Cardiac muscle cell (in vitro differentiated cells and primary cell): Measurements from ENCODE around the gene AP4E1. TPM values are rescaled to one million over a fixed set of nuclear protein-coding genes. Genes with fewer than 3 reads are reported as not detected.
"Not testable (repeated sequence)": the region's sequence is repeated elsewhere in the genome, so short reads cannot be mapped to it uniquely, and the experiment has no call there.

Experiments used
- DNase-seq, 2 donors: peaks; one replicate each; pipeline versions ENCODE4 v3.0.0 to v3.0.0-alpha.2; 2010 to 2017; ENCODE audit warnings: low read depth in 1 of 2, low spot score in 1 of 2
- H3K27ac ChIP-seq: fragments of 200-600 bp; sonication (generic); 2 replicates; pipeline ENCODE4 v1.5.1; 2016
- H3K27me3 ChIP-seq: fragments of 200-600 bp; sonication (generic); 2 replicates; pipeline ENCODE4 v1.6.0; 2016; ENCODE audit warnings: control low read depth
- H3K36me3 ChIP-seq: fragments of 200-600 bp; sonication (generic); 2 replicates; pipeline ENCODE4 v1.5.1; 2016; ENCODE audit warnings: control low read depth
- H3K4me1 ChIP-seq: fragments of 200-600 bp; sonication (generic); 2 replicates; pipeline ENCODE4 v1.8.1; 2017; ENCODE audit warnings: low read depth, mild to moderate bottlenecking, mixed run types
- H3K4me3 ChIP-seq: fragments of 200-600 bp; sonication (generic); 2 replicates; pipeline ENCODE4 v1.5.1; 2016; ENCODE audit warnings: mild to moderate bottlenecking
- H3K9me3 ChIP-seq: fragments of 200-600 bp; sonication (generic); 2 replicates; pipeline ENCODE4 v1.5.1; 2017; ENCODE audit warnings: low read depth, mild to moderate bottlenecking, control low read depth
- CTCF ChIP-seq: IDR thresholded peaks from 2 replicates; pipeline ENCODE4 v1.5.1; 2012; ENCODE audit warnings: low read depth, mild to moderate bottlenecking, low read length
- polyA plus RNA-seq: library from polyadenylated mRNA; unstranded; fragments of >200 nt; fragmentation: Nextera tagmentation; extraction: Ambion mirVana; gene quantifications from 2 replicates; pipeline ENCODE4 v1.2.1, GENCODE V29; 2016
- total RNA-seq: library from RNA; depleted of rRNA; stranded (reverse); fragments of >200 nt; gene quantifications from 2 replicates; pipeline ENCODE4 v1.2.3, GENCODE V29; 2016

AP4E1 gene
- total and polyA plus RNA-seq, 2 experiments from 2014 or later = 6.1 to 7.3 TPM

- Histone ChIP-seq H3K4me3 (no peak overlapping the region), H3K4me1 (no peaks in the 10 kb centered on the region), H3K27me3 (no peaks in the 10 kb centered on the region), H3K36me3 (peaks cover 64% of the 10 kb centered on the region), H3K9me3 (no peaks in the 10 kb centered on the region), H3K27ac (no peak overlapping the region)
- DNase-seq = no peak
- TF ChIP-seq CTCF = no peak
These were observed 7.9 kb downstream of the AP4E1 start for GRCh38 chr15:50916400-50916799.

GRCh38 chr15:50919359-50919758 is 10.9 kb downstream of the AP4E1 start:
- H3K4me1 ChIP-seq, H3K9me3 ChIP-seq, H3K4me3 ChIP-seq, H3K27me3 ChIP-seq, H3K27ac ChIP-seq, DNase-seq: not testable (repeated sequence)
- H3K36me3 ChIP-seq = peaks cover 52% of the 10 kb centered on the region

- TF ChIP-seq CTCF = no peak
- H3K4me3 ChIP-seq = no peak overlapping the region
- DNase-seq = no peak
- H3K27ac ChIP-seq = no peak overlapping the region
- no peaks in the 10 kb centered on the region for H3K27me3 ChIP-seq
- no peaks in the 10 kb centered on the region for H3K9me3 ChIP-seq
- no peaks in the 10 kb centered on the region for H3K4me1 ChIP-seq
- H3K36me3 ChIP-seq = peaks cover 51% of the 10 kb centered on the region
These were observed 16.8 kb downstream of the AP4E1 start for GRCh38 chr15:50925281-50925680.

GRCh38 chr15:50929062-50929461 is 20.6 kb downstream of the AP4E1 start:
- peaks cover 57% of the 10 kb centered on the region for H3K36me3 ChIP-seq
- no peak overlapping the region for H3K4me3 ChIP-seq
- H3K27me3 ChIP-seq = no peaks in the 10 kb centered on the region
- H3K27ac ChIP-seq = no peak overlapping the region
- no peaks in the 10 kb centered on the region for H3K4me1 ChIP-seq
- no peaks in the 10 kb centered on the region for H3K9me3 ChIP-seq
- DNase-seq = no peak
- no peak for TF ChIP-seq CTCF

GRCh38 chr15:50930792-50931191 is 22.3 kb downstream of the AP4E1 start:
- peaks cover 48% of the 10 kb centered on the region for H3K36me3 ChIP-seq
- no peaks in the 10 kb centered on the region for H3K27me3 ChIP-seq

GRCh38 chr15:50933341-50933740 is 24.9 kb downstream of the AP4E1 start:
- Histone ChIP-seq H3K4me3 (no peak overlapping the region), H3K27ac (no peak overlapping the region), H3K27me3 (no peaks in the 10 kb centered on the region), H3K9me3 (no peaks in the 10 kb centered on the region), H3K36me3 (peaks cover 35% of the 10 kb centered on the region), H3K4me1 (no peaks in the 10 kb centered on the region)
- DNase-seq = no peak
- no peak for TF ChIP-seq CTCF

More at GRCh38 chr15:50930792-50931191, 22.3 kb downstream of the AP4E1 start:
- Histone ChIP-seq H3K27ac (no peak overlapping the region), H3K4me1 (no peaks in the 10 kb centered on the region), H3K9me3 (no peaks in the 10 kb centered on the region), H3K4me3 (no peak overlapping the region)
- no peak for DNase-seq
- no peak for TF ChIP-seq CTCF
